ENCODE data around the gene ABCF3. TPM values are rescaled to one million over a fixed set of nuclear protein-coding genes. Genes with fewer than 3 reads are reported as not detected.

The ABCF3 gene
- total and polyA plus RNA-seq, 2 of the 13 experiments (the other 11 are each of a cell fraction or from before 2014, with no cell fraction given) = 38.8 to 46.5 TPM

DNA sequence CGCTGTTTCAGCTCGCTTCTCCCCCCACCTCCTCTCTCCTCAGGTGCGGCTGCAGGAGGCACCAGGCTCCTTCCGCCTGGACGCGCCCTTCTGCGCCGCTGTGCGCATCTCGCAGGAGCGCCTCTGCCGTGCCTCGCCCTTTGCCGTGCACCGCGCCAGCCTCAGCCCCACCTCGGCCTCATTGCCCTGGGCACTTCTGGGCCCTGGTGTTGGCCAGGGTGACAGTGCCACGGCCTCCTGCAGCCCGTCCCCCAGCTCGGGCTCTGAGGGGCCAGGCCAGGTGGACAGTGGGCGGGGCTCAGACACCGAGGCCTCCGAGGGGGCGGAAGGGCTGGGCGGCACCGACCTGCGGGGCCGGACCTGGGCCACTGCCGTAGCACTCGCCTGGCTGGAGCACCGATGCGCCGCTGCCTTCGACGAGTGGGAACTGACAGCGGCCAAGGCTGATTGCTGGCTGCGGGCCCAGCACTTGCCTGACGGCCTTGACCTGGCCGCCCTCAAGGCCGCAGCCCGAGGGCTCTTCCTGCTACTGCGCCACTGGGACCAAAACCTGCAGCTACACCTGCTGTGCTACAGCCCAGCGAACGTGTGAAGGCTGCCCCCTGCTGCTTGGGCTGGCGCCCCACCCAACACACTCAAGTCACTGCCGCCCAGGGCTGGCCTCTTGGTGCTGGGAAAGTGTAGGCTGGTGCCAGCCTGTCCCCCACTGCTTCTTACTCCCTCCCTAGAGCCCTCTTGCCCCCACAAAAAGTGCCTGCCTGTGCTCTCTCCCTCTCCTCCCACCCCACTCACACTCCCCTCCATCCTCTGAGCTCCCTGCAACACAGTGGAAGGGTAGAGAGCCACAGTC is 55.7 kb downstream of the ABCF3 start (continued):
- TF ChIP-seq, protein P1, sequence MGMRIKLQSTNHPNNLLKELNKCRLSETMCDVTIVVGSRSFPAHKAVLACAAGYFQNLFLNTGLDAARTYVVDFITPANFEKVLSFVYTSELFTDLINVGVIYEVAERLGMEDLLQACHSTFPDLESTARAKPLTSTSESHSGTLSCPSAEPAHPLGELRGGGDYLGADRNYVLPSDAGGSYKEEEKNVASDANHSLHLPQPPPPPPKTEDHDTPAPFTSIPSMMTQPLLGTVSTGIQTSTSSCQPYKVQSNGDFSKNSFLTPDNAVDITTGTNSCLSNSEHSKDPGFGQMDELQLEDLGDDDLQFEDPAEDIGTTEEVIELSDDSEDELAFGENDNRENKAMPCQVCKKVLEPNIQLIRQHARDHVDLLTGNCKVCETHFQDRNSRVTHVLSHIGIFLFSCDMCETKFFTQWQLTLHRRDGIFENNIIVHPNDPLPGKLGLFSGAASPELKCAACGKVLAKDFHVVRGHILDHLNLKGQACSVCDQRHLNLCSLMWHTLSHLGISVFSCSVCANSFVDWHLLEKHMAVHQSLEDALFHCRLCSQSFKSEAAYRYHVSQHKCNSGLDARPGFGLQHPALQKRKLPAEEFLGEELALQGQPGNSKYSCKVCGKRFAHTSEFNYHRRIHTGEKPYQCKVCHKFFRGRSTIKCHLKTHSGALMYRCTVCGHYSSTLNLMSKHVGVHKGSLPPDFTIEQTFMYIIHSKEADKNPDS (CRISPR knock-in tag; IDR thresholded peaks at IDR 0.05) = no peak; the same call in none of the 2 replicates
- TF ChIP-seq SMAD1 (CRISPR knock-in tag; IDR thresholded peaks at IDR 0.05; ENCODE audit: borderline replicate concordance, low read depth) (peak; percentile 91), NFKBIZ (CRISPR knock-in tag; IDR thresholded peaks at IDR 0.05) (peak; percentile 74; the same call in 1 of the 2 replicates), NR3C1 (CRISPR knock-in tag; IDR thresholded peaks at IDR 0.05) (no peak), RXRA (CRISPR knock-in tag; IDR thresholded peaks at IDR 0.05) (peak; percentile 98), RFX1 (IDR thresholded peaks at IDR 0.05) (no peak), TP53 (CRISPR knock-in tag; conservative IDR thresholded peaks at IDR 0.05) (peak; percentile 91), ZNF256 (CRISPR knock-in tag; conservative IDR thresholded peaks at IDR 0.05) (peak; percentile 76; the same call in 1 of the 2 replicates), ZNF546 (CRISPR knock-in tag; conservative IDR thresholded peaks at IDR 0.05) (peak; percentile 83; the same call in 1 of the 2 replicates), NCOR1 (IDR thresholded peaks at IDR 0.05; ENCODE audit: borderline replicate concordance, low read length) (no peak), SRSF9 (IDR thresholded peaks at IDR 0.05; ENCODE audit: borderline replicate concordance, insufficient read depth, low read depth, low read length, poor library complexity, severe bottlenecking) (no peak), ZBTB8A (CRISPR knock-in tag; IDR thresholded peaks at IDR 0.05; ENCODE audit: borderline replicate concordance, low read depth) (peak; percentile 84; the same call in 1 of the 2 replicates), JDP2 (CRISPR knock-in tag; IDR thresholded peaks at IDR 0.05; ENCODE audit: borderline replicate concordance) (no peak), ZNF501 (CRISPR knock-in tag; IDR thresholded peaks at IDR 0.05) (peak; percentile 52; the same call in 1 of the 2 replicates), ZBTB7B (CRISPR knock-in tag; IDR thresholded peaks at IDR 0.05) (peak; percentile 88)
- TF ChIP-seq, protein P2, sequence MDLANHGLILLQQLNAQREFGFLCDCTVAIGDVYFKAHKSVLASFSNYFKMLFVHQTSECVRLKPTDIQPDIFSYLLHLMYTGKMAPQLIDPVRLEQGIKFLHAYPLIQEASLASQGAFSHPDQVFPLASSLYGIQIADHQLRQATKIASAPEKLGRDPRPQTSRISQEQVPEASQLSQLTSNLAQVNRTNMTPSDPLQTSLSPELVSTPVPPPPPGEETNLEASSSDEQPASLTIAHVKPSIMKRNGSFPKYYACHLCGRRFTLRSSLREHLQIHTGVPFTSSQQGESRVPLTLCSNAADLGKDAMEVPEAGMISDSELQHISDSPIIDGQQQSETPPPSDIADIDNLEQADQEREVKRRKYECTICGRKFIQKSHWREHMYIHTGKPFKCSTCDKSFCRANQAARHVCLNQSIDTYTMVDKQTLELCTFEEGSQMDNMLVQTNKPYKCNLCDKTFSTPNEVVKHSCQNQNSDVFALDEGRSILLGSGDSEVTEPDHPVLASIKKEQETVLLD (CRISPR knock-in tag; IDR thresholded peaks at IDR 0.05; ENCODE audit: low read depth) = peak; percentile 60; the same call in 1 of the 2 replicates
- TF ChIP-seq, protein P3, sequence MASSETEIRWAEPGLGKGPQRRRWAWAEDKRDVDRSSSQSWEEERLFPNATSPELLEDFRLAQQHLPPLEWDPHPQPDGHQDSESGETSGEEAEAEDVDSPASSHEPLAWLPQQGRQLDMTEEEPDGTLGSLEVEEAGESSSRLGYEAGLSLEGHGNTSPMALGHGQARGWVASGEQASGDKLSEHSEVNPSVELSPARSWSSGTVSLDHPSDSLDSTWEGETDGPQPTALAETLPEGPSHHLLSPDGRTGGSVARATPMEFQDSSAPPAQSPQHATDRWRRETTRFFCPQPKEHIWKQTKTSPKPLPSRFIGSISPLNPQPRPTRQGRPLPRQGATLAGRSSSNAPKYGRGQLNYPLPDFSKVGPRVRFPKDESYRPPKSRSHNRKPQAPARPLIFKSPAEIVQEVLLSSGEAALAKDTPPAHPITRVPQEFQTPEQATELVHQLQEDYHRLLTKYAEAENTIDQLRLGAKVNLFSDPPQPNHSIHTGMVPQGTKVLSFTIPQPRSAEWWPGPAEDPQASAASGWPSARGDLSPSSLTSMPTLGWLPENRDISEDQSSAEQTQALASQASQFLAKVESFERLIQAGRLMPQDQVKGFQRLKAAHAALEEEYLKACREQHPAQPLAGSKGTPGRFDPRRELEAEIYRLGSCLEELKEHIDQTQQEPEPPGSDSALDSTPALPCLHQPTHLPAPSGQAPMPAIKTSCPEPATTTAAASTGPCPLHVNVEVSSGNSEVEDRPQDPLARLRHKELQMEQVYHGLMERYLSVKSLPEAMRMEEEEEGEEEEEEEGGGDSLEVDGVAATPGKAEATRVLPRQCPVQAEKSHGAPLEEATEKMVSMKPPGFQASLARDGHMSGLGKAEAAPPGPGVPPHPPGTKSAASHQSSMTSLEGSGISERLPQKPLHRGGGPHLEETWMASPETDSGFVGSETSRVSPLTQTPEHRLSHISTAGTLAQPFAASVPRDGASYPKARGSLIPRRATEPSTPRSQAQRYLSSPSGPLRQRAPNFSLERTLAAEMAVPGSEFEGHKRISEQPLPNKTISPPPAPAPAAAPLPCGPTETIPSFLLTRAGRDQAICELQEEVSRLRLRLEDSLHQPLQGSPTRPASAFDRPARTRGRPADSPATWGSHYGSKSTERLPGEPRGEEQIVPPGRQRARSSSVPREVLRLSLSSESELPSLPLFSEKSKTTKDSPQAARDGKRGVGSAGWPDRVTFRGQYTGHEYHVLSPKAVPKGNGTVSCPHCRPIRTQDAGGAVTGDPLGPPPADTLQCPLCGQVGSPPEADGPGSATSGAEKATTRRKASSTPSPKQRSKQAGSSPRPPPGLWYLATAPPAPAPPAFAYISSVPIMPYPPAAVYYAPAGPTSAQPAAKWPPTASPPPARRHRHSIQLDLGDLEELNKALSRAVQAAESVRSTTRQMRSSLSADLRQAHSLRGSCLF (CRISPR knock-in tag; IDR thresholded peaks at IDR 0.05; ENCODE audit: borderline replicate concordance) = no peak
- TF ChIP-seq, protein P4, sequence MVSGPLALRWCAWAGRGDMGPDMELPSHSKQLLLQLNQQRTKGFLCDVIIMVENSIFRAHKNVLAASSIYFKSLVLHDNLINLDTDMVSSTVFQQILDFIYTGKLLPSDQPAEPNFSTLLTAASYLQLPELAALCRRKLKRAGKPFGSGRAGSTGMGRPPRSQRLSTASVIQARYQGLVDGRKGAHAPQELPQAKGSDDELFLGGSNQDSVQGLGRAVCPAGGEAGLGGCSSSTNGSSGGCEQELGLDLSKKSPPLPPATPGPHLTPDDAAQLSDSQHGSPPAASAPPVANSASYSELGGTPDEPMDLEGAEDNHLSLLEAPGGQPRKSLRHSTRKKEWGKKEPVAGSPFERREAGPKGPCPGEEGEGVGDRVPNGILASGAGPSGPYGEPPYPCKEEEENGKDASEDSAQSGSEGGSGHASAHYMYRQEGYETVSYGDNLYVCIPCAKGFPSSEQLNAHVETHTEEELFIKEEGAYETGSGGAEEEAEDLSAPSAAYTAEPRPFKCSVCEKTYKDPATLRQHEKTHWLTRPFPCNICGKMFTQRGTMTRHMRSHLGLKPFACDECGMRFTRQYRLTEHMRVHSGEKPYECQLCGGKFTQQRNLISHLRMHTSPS (CRISPR knock-in tag; IDR thresholded peaks at IDR 0.05; ENCODE audit: low read depth) = peak; percentile 75; the same call in 1 of the 2 replicates

All from HepG2 (cell line).